PFSK-1 (cell line): ENCODE measurements around the gene G6PD.

ENCODE experiments used
- FOXP2 ChIP-seq: optimal IDR thresholded peaks from 2 replicates; pipeline ENCODE3; 2011; ENCODE audit warnings: borderline replicate concordance, control low read depth, inconsistent platforms; ENCODE audit not compliant: insufficient read depth; ENCODE audit errors: extremely low read length, extremely low read depth
- POLR2AphosphoS5 ChIP-seq: IDR thresholded peaks from 2 replicates; pipeline ENCODE4 v1.6.1; 2012; ENCODE audit warnings: low read depth, mild to moderate bottlenecking, control low read depth, low read length, moderate library complexity
- REST ChIP-seq, 2 experiments: IDR thresholded peaks; 2 replicates each; pipeline versions ENCODE4 v1.6.1 to v1.8.0; 2011 to 2012; ENCODE audit warnings: low read depth in 2 of 2, low read length in 2 of 2, control low read depth in 1 of 2, inconsistent platforms in 1 of 2, mild to moderate bottlenecking in 1 of 2, moderate library complexity in 1 of 2; ENCODE audit not compliant: insufficient read depth in 1 of 2
- SIN3A ChIP-seq: IDR thresholded peaks from 2 replicates; pipeline ENCODE4 v1.6.1; 2012; ENCODE audit warnings: mild to moderate bottlenecking, low read length, moderate library complexity, borderline replicate concordance; ENCODE audit not compliant: insufficient read depth
- TAF1 ChIP-seq: IDR thresholded peaks from 2 replicates; pipeline ENCODE4 v1.6.1; 2012; ENCODE audit warnings: low read length, control low read depth, borderline replicate concordance; ENCODE audit not compliant: insufficient read depth

Gene G6PD

GRCh38 chrX:154485150-154486051, 61.2 kb downstream of the G6PD start:
- no peak for TF ChIP-seq REST (IDR thresholded peaks at IDR 0.05; ENCODE audit: insufficient read depth in 1 of 2, low read depth in 2 of 2, low read length in 2 of 2)
- no peak for TF ChIP-seq FOXP2
- TF ChIP-seq TAF1, result no peak
- TF ChIP-seq POLR2AphosphoS5, result no peak
- TF ChIP-seq SIN3A, result no peak

GRCh38 chrX:154484255-154485149, 62.1 kb downstream of the G6PD start:
- no peak for TF ChIP-seq SIN3A
- TF ChIP-seq POLR2AphosphoS5, result no peak

GRCh38 chrX:154483325-154483724, 63.3 kb downstream of the G6PD start:
- no peak for TF ChIP-seq SIN3A
- no peak; the same call in 1 of the 2 replicates for TF ChIP-seq POLR2AphosphoS5
- TF ChIP-seq TAF1, result no peak
- TF ChIP-seq FOXP2, result no peak
- TF ChIP-seq REST (IDR thresholded peaks at IDR 0.05; ENCODE audit: insufficient read depth in 1 of 2, low read depth in 2 of 2, low read length in 2 of 2), result no peak

- TF ChIP-seq FOXP2 (no peak), REST (IDR thresholded peaks at IDR 0.05; ENCODE audit: insufficient read depth in 1 of 2, low read depth in 2 of 2, low read length in 2 of 2) (no peak)
Observed at GRCh38 chrX:154482786-154483185, 63.9 kb downstream of the G6PD start.

- TF ChIP-seq POLR2AphosphoS5 (no peak), FOXP2 (no peak), TAF1 (no peak), SIN3A (no peak), REST (IDR thresholded peaks at IDR 0.05; ENCODE audit: insufficient read depth in 1 of 2, low read depth in 2 of 2, low read length in 2 of 2) (no peak)
Observed at GRCh38 chrX:154481911-154482601, 64.6 kb downstream of the G6PD start.
